ENCODE data around the gene HDAC10.
"Not testable (repeated sequence)": the region's sequence is repeated elsewhere in the genome, so short reads cannot be mapped to it uniquely, and the experiment has no call there.

The HDAC10 gene

DNA sequence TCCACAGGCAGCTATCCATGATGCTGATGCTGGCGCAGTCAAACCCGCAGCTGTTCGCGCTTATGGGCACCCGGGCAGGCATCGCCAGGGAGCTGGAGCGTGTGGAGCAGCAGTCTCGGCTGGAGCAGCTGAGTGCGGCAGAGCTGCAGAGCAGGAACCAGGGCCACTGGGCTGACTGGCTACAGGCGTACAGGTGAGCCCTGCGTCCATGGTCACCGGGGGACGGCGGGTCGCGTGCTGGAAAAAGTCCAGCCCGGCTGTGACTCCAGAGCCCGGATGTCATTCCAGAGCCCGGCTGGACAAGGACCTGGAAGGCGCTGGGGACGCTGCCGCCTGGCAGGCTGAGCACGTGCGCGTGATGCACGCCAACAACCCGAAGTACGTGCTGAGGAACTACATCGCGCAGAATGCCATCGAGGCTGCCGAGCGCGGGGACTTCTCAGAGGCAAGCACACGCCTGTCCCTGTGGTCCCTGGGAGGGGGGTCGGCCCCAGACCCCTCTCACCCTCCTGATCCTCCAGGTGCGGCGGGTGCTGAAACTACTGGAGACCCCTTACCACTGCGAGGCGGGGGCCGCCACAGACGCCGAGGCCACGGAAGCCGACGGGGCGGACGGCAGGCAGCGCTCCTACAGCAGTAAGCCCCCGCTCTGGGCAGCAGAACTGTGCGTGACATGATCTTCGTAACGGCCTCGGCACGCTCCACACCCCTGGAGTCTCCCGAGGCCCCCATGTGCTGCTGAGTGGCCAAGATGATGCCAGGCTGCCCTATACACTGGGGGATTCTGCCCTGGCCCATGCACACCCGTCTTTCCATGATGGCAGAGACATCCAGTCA lies 34.2 kb downstream of the HDAC10 start:
- DNase-seq (ENCODE audit: low read depth in 2 of 2): no peak

- DNase-seq (ENCODE audit: low read depth in 2 of 2): no peak
These were observed 34.9 kb downstream of the HDAC10 start for GRCh38 chr22:50216055-50216683.

GRCh38 chr22:50215297-50216054 lies 35.6 kb downstream of the HDAC10 start:
- no peak for DNase-seq (ENCODE audit: low read depth in 2 of 2)

GRCh38 chr22:50213263-50213662 lies 37.8 kb downstream of the HDAC10 start:
- no peak for DNase-seq (ENCODE audit: low read depth in 2 of 2)

DNA sequence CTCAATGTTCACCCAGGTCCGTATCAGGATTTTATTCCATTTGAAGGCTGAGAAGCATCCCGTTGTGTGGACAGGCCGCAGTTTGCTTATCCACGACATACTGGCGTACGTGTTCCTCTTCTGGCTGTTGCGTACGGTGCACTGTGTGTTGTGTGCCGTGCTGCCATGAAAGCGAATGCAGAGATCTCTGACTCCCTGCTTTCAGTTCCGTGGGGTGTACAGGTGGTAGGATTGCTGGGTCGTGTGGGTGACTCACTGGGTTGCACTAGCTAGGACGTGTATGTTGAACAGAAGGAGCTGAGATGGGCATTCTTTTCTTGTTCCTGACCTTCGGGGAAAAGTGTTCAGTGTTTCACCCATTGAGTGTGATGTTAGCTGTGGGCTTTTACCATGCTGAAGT lies 39.9 kb downstream of the HDAC10 start:
- no peak for DNase-seq (ENCODE audit: low read depth in 2 of 2)

GRCh38 chr22:50210378-50211139 lies 40.5 kb downstream of the HDAC10 start:
- no peak for DNase-seq (ENCODE audit: low read depth in 2 of 2)

GRCh38 chr22:50209893-50210292 lies 41.2 kb downstream of the HDAC10 start:
- DNase-seq (ENCODE audit: low read depth in 2 of 2): peak in 1 of 2 donors; percentile 50

DNA sequence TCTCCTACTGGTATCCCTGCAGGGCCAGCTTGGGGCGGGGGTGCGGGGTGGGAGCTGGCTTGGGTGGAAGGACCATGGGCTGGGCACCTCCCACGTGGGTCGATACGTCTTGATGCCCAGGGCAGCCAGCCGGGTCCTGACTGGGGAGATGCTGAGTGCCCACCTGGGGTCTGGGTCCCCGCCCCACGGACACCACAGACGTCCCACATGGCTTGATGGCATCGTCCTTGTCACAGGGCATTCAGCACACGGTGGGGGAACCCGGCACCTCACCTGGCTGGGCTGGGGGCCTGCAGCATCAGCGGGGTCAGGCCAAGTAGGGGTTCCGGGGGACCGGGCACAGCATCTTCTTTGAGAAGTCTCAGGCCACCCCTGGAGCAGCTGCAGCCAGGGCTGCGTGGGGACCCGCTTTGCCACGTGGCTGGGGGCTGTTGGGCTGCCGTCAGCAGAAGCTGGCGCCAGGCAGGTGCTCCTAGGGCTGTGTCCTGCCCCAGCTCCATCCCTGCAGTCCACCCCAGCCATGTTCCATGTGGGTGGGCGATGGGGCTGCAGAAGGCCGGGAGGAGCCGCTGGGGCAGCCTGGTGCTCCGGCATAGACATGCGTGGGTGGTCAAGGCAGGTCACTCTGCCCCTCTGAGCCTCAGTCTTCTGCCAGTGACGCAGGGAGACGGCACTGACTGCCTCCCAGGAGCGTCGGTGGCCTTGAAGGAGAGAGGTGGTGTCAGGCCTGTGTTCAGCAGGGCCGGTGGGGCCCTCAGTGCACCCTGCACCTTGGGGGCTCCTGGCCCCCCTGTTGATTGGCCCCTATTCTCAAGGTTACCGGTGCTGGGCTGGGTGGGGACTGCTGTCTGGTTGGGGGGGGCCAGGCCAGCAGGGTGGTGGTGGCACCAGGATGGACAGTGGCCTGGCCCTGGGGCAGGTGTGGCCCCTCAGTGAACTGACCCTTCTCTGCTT lies 41.8 kb downstream of the HDAC10 start:
- no peak for DNase-seq (ENCODE audit: low read depth in 2 of 2)

- no peak for DNase-seq (ENCODE audit: low read depth in 2 of 2)
These were observed 42.6 kb downstream of the HDAC10 start for GRCh38 chr22:50208430-50208938.

GRCh38 chr22:50207383-50208140 lies 43.5 kb downstream of the HDAC10 start:
- no peak for DNase-seq (ENCODE audit: low read depth in 2 of 2)

- no peak for DNase-seq (ENCODE audit: low read depth in 2 of 2)
These were observed 44.5 kb downstream of the HDAC10 start for GRCh38 chr22:50206599-50206998.

GRCh38 chr22:50205781-50206569 lies 45.1 kb downstream of the HDAC10 start:
- DNase-seq (ENCODE audit: low read depth in 2 of 2): no peak

DNA sequence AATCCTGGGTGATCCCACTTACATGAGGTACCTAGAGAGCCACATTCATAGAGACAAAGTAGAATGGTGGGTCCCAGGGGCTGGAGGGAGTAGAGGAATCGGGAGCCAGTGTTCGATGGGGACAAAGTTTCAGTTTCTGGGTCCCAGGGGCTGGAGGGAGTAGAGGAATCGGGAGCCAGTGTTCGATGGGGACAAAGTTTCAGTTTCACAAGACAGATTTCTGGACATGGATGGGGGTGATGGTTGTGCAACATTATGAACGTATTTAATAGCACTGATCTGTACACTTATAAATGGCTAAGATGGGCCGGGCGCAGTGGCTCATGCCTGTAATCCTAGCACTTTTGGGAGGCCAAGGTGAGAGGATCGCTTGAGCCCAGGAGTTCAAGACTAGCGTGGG lies 46.1 kb downstream of the HDAC10 start:
- not testable (repeated sequence) for DNase-seq (ENCODE audit: low read depth in 2 of 2)

DNA sequence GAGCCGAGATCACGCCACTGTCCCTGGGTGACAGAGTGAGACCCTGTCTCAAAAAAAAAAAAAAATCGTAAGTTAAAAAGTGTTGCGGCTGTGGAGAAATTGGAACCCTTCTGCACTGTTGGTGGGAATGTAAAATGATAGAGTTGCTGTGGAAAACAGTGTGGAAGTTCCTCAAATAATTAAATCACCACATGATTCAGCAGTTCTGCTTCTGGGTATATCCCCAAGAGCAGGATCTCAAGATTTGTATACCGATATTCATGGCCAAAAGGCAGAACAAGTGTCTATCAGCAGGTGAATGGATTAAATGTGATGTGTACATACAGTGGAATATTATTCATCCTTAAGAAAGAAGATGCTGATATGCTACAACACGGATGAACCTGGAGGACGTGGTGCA lies 46.5 kb downstream of the HDAC10 start:
- DNase-seq (ENCODE audit: low read depth in 2 of 2): no peak

DNA sequence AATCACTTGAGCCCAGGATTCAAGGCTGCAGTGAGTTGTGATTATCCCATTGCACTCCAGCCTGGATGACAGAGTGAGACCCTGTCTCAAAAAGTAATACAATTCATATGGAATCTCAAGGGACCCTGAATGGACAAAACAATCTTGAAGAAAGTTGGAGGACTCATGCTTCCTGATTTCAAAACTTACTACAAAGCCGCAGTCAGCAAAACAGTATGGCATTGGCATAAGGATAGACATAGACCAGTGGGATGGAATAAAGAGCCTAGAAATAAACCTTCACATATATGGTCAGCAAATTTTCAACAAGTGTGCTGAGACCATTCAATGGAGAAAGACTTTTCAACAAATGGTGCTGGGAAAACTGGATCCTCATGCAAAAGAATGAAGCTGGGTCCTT lies 47.8 kb downstream of the HDAC10 start:
- no peak for DNase-seq (ENCODE audit: low read depth in 2 of 2)

GRCh38 chr22:50202130-50202666 lies 48.9 kb downstream of the HDAC10 start:
- no peak for DNase-seq (ENCODE audit: low read depth in 2 of 2)

GRCh38 chr22:50201191-50202129 lies 49.6 kb downstream of the HDAC10 start:
- no peak for DNase-seq (ENCODE audit: low read depth in 2 of 2)

Data from stimulated activated CD8-positive, alpha-beta memory T cell treated with anti-CD3 and anti-CD28 coated beads, Interleukin-7, amount 100 ng/mL, for 1 hour (primary cell).